Caco-2 (cell line): Measurements from ENCODE around the gene CBX2. TPM values are rescaled to one million over a fixed set of nuclear protein-coding genes. Genes with fewer than 3 reads are reported as not detected.
"Not testable (repeated sequence)": the region's sequence is repeated elsewhere in the genome, so short reads cannot be mapped to it uniquely, and the experiment has no call there.

ENCODE experiments used
- BruUV-seq: library from RNA; stranded (reverse); fragments of 400-500 nt; replicated peaks from 2 replicates; lab custom pipeline; 2021; lab: Mats Ljungman, UMichigan
- CTCF ChIA-PET: fragments of 300-600 bp; sonication (Branson Sonifier 250); formaldehyde crosslinking; loops from one replicate; lab custom pipeline; 2022; ENCODE audit warnings: antibody characterized with exemption; lab: Charles Lee
- POLR2A ChIA-PET: fragments of 300-600 bp; sonication (Branson Sonifier 250); formaldehyde crosslinking; loops from one replicate; lab custom pipeline; 2022; ENCODE audit warnings: antibody characterized with exemption; lab: Charles Lee
- DNase-seq, 2 experiments: peaks; one replicate each; pipeline versions ENCODE4 v3.0.0 to v3.0.0-alpha.2; 2020 to 2022
- H3K27me3 ChIP-seq: replicated peaks from 2 replicates; pipeline ENCODE4 v1.6.0; 2011; ENCODE audit warnings: low read length; ENCODE audit not compliant: control insufficient read depth, insufficient read depth
- H3K36me3 ChIP-seq: 2 replicates; pipeline ENCODE4 v1.5.1; 2011; ENCODE audit warnings: low read length; ENCODE audit not compliant: control insufficient read depth, insufficient read depth
- H3K4me1 ChIP-seq: fragments of 250-450 bp; sonication (Bioruptor Pico); 2 replicates; pipeline ENCODE4 v1.5.1; 2020; ENCODE audit warnings: mild to moderate bottlenecking
- H3K4me3 ChIP-seq: 2 replicates; pipeline ENCODE4 v1.5.1; 2011; ENCODE audit warnings: low read depth, mild to moderate bottlenecking, control low read depth, low read length
- H3K9me3 ChIP-seq: fragments of 250-450 bp; sonication (Bioruptor Pico); 2 replicates; pipeline ENCODE4 v1.5.1; 2020; ENCODE audit warnings: mild to moderate bottlenecking, moderate library complexity
- H3K27ac Mint-ChIP-seq: one replicate; pipeline ENCODE4 v1.8.0; 2022; ENCODE audit warnings: mixed read lengths; ENCODE audit not compliant: unreplicated experiment
- H3K27me3 Mint-ChIP-seq: one replicate; pipeline ENCODE4 v1.8.0; 2022; ENCODE audit warnings: mixed read lengths; ENCODE audit not compliant: insufficient read depth, unreplicated experiment
- H3K36me3 Mint-ChIP-seq: one replicate; pipeline ENCODE4 v1.8.0; 2022; ENCODE audit warnings: mild to moderate bottlenecking, mixed read lengths; ENCODE audit not compliant: insufficient read depth, unreplicated experiment
- H3K4me1 Mint-ChIP-seq: one replicate; pipeline ENCODE4 v1.8.0; 2022; ENCODE audit warnings: low read depth, mixed read lengths; ENCODE audit not compliant: unreplicated experiment
- H3K4me3 Mint-ChIP-seq: one replicate; pipeline ENCODE4 v1.8.0; 2022; ENCODE audit warnings: mild to moderate bottlenecking, moderate library complexity, mixed read lengths; ENCODE audit not compliant: unreplicated experiment
- H3K9me3 Mint-ChIP-seq: one replicate; pipeline ENCODE4 v1.8.0; 2022; ENCODE audit warnings: mixed read lengths; ENCODE audit not compliant: unreplicated experiment
- intact Hi-C: fragments of 100-400 bp; cut with micrococcal nuclease; formaldehyde crosslinking; loops from one replicate; pipeline ENCODE4 v1.10.0; 2022; ENCODE audit not compliant: unreplicated experiment
- total RNA-seq: library from RNA; stranded (reverse); gene quantifications from 2 replicates; pipeline ENCODE4 v1.2.3, GENCODE V29; 2022
- TF ChIP-seq, protein P1 (sequence below), 2 experiments: fragments of 200-600 bp in 1 of 2; IDR thresholded peaks; 1 replicate in 1 of 2; 2 replicates in 1 of 2; pipeline versions ENCODE4 v1.5.1 to v1.8.0; 2011 to 2022; ENCODE audit warnings: antibody characterized with exemption in 1 of 2, control low read depth in 1 of 2, inconsistent platforms in 1 of 2, low read depth in 1 of 2, low read length in 1 of 2, mild to moderate bottlenecking in 1 of 2, moderate library complexity in 1 of 2; ENCODE audit not compliant: insufficient read depth in 1 of 2, severe bottlenecking in 1 of 2, unreplicated experiment in 1 of 2

CBX2 gene
- total RNA-seq, 1 experiment from 2014 or later, result 52.8 TPM

DNA sequence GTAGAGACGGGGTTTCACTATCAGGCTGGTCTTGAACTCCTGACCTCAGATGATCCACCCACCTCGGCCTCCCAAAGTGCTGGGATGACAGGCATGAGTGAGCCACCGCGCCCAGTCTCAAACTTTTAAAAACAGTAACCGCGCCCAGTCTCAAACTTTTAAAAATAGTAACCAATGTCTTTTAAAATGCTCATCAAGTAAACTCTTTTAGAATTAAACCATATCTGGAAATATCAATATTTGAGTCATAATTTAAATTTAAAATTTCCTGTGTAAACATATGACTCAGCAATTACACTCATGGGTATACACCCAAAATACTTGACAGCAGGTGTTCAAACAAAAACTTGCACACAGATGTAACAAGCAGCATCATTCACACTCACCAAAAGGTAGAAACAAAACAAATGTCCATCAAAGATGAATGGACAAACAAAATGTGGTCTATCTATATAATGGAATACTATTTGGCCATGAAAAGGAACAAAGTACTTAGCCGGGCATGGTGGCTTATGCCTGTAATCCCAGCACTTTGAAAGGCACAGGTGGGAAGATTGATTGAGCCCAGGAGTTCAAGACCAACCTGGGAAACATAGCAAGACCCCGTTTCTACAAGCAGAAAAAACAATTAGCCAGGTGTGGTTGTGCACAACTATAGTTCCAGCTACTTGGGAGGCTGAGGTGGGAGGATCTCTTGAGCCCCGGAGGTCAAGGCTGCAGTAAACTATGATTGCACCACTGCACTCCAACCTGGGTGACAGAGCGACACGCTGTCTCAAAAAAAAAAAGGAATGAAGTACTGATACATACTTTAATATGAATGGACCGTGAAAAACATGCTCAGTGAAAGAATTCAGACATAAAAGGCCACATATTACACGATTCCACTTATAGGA is 27.1 kb upstream of the CBX2 start:
- Histone ChIP-seq H3K4me3 (no peak overlapping the region), H3K4me1 (peaks cover 10% of the 10 kb centered on the region), H3K36me3 (no peaks in the 10 kb centered on the region), H3K9me3 (no peaks in the 10 kb centered on the region), H3K27me3 (no peaks in the 10 kb centered on the region)
- no peaks in the 10 kb centered on the region for H3K36me3 Mint-ChIP-seq
- BruUV-seq, result no TSS peak
- POLR2A ChIA-PET, result interaction anchor here (0.9 kb wide), 1 partner anchor 46 kb away, joined by 4 read pairs; the partner anchor contains the start of gene CBX8
- no peak for DNase-seq
- no peaks in the 10 kb centered on the region for H3K4me1 Mint-ChIP-seq
- H3K9me3 Mint-ChIP-seq, result no peaks in the 10 kb centered on the region
- no peaks in the 10 kb centered on the region for H3K27me3 Mint-ChIP-seq
- TF ChIP-seq, protein P1, sequence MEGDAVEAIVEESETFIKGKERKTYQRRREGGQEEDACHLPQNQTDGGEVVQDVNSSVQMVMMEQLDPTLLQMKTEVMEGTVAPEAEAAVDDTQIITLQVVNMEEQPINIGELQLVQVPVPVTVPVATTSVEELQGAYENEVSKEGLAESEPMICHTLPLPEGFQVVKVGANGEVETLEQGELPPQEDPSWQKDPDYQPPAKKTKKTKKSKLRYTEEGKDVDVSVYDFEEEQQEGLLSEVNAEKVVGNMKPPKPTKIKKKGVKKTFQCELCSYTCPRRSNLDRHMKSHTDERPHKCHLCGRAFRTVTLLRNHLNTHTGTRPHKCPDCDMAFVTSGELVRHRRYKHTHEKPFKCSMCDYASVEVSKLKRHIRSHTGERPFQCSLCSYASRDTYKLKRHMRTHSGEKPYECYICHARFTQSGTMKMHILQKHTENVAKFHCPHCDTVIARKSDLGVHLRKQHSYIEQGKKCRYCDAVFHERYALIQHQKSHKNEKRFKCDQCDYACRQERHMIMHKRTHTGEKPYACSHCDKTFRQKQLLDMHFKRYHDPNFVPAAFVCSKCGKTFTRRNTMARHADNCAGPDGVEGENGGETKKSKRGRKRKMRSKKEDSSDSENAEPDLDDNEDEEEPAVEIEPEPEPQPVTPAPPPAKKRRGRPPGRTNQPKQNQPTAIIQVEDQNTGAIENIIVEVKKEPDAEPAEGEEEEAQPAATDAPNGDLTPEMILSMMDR (IDR thresholded peaks at IDR 0.05; ENCODE audit: insufficient read depth in 1 of 2, low read depth in 1 of 2, low read length in 1 of 2, severe bottlenecking in 1 of 2, unreplicated experiment in 1 of 2), result no peak
- CTCF ChIA-PET, result no interaction called here
- H3K27ac Mint-ChIP-seq, result no peak overlapping the region
- no peak overlapping the region for H3K4me3 Mint-ChIP-seq
- intact Hi-C loops, result no loop called here

GRCh38 chr17:79752175-79752574 is 25.8 kb upstream of the CBX2 start:
- POLR2A ChIA-PET, result interaction anchor here (0.6 to 0.9 kb wide), 2 partner anchors 45 to 396 kb away, joined by 4 to 8 read pairs; partner anchors contain the start of gene CBX8
- intact Hi-C loops, result no loop called here

GRCh38 chr17:79754370-79754769 is 23.6 kb upstream of the CBX2 start:
- Histone ChIP-seq H3K4me1 (no peaks in the 10 kb centered on the region), H3K4me3 (no peak overlapping the region), H3K36me3 (no peaks in the 10 kb centered on the region), H3K27me3 (no peaks in the 10 kb centered on the region), H3K9me3 (no peaks in the 10 kb centered on the region)
- Mint-ChIP-seq H3K36me3 (no peaks in the 10 kb centered on the region), H3K27ac (no peak overlapping the region), H3K27me3 (no peaks in the 10 kb centered on the region), H3K9me3 (no peaks in the 10 kb centered on the region), H3K4me3 (no peak overlapping the region), H3K4me1 (no peaks in the 10 kb centered on the region)
- ChIA-PET CTCF (interaction anchor here (0.8 kb wide), 1 partner anchor 12 kb away, joined by 3 read pairs; no protein-coding TSS in a partner anchor), POLR2A (no interaction called here)
- BruUV-seq, result no TSS peak
- TF ChIP-seq, protein P1 (IDR thresholded peaks at IDR 0.05; ENCODE audit: insufficient read depth in 1 of 2, low read depth in 1 of 2, low read length in 1 of 2, severe bottlenecking in 1 of 2, unreplicated experiment in 1 of 2), result no peak
- no peak for DNase-seq
- intact Hi-C loops, result no loop called here

More at GRCh38 chr17:79752175-79752574, 25.8 kb upstream of the CBX2 start:
- no peak overlapping the region for H3K4me3 Mint-ChIP-seq
- H3K9me3 Mint-ChIP-seq, result no peaks in the 10 kb centered on the region
- no peaks in the 10 kb centered on the region for H3K27me3 ChIP-seq
- TF ChIP-seq, protein P1 (IDR thresholded peaks at IDR 0.05; ENCODE audit: insufficient read depth in 1 of 2, low read depth in 1 of 2, low read length in 1 of 2, severe bottlenecking in 1 of 2, unreplicated experiment in 1 of 2), result no peak
- H3K27me3 Mint-ChIP-seq, result no peaks in the 10 kb centered on the region
- CTCF ChIA-PET, result no interaction called here
- no TSS peak for BruUV-seq
- no peak overlapping the region for H3K27ac Mint-ChIP-seq
- no peaks in the 10 kb centered on the region; the same call in 1 of the 2 replicates for H3K4me1 ChIP-seq
- no peak for DNase-seq
- H3K4me3 ChIP-seq, result no peak overlapping the region
- no peaks in the 10 kb centered on the region for H3K9me3 ChIP-seq
- H3K4me1 Mint-ChIP-seq, result no peaks in the 10 kb centered on the region
- no peaks in the 10 kb centered on the region for H3K36me3 ChIP-seq
- H3K36me3 Mint-ChIP-seq, result no peaks in the 10 kb centered on the region

GRCh38 chr17:79754903-79755302 is 23.0 kb upstream of the CBX2 start:
- H3K9me3 ChIP-seq, H3K4me1 Mint-ChIP-seq, H3K4me3 Mint-ChIP-seq, POLR2A ChIA-PET, intact Hi-C loops, H3K27ac Mint-ChIP-seq, H3K36me3 Mint-ChIP-seq, H3K27me3 Mint-ChIP-seq, H3K9me3 Mint-ChIP-seq, H3K36me3 ChIP-seq, H3K4me3 ChIP-seq, H3K27me3 ChIP-seq, DNase-seq, H3K4me1 ChIP-seq, BruUV-seq: not testable (repeated sequence)
- CTCF ChIA-PET, result interaction anchor here (0.8 kb wide), 1 partner anchor 13 kb away, joined by 3 read pairs; no protein-coding TSS in a partner anchor
